ENCODE data around the gene TBX1. TPM values are rescaled to one million over a fixed set of nuclear protein-coding genes. Genes with fewer than 3 reads are reported as not detected.

TBX1 gene
- total and polyA plus RNA-seq, 10 of the 15 experiments (the other 5 are each of a cell fraction or from before 2014, with no cell fraction given): not detected

- peaks cover 0 to 2% of the 10 kb centered on the region in 2 experiments; a peak in 1 of 4 replicates for H3K27me3 ChIP-seq (replicated peaks in 1 of 2; ENCODE audit: control insufficient read depth in 2 of 2, insufficient read depth in 2 of 2, low read length in 1 of 2)
- intact Hi-C loops (cut with micrococcal nuclease; ENCODE audit: unreplicated experiment) (no loop called here), in situ Hi-C loops (cut with MboI) (no loop called here)
- ATAC-seq (no peak), FAIRE-seq (no peak), DNase-seq (ENCODE audit: low read depth, low spot score) (no peak)
- H3K36me3 ChIP-seq (ENCODE audit: control insufficient read depth in 2 of 2, insufficient read depth in 2 of 2, low read length in 1 of 2): no peaks in the 10 kb centered on the region
- H2AFZ ChIP-seq (ENCODE audit: control insufficient read depth, low read depth, low read length): no peak overlapping the region
- no TSS peak for BruUV-seq (replicated peaks)
- no peak overlapping the region for H3K27ac ChIP-seq (ENCODE audit: control insufficient read depth, insufficient read depth)
- POLR2A ChIA-PET: no interaction called here
- no peak overlapping the region for H3K4me3 ChIP-seq
- H3K9ac ChIP-seq (ENCODE audit: control insufficient read depth, insufficient read depth, low read length): no peak overlapping the region
- no peak overlapping the region for H3K4me2 ChIP-seq (ENCODE audit: control insufficient read depth, insufficient read depth)
- SMC1A ChIA-PET (ENCODE audit: uncharacterized antibody, unreplicated experiment): no interaction called here
- H3K4me1 ChIP-seq (ENCODE audit: control insufficient read depth, insufficient read depth, low read length): no peaks in the 10 kb centered on the region
- TF ChIP-seq RB1 (IDR thresholded peaks at IDR 0.05; ENCODE audit: borderline replicate concordance) (no peak), PAX5 (IDR thresholded peaks at IDR 0.05; ENCODE audit: borderline replicate concordance, low read depth, low read length) (no peak), ELK1 (IDR thresholded peaks at IDR 0.05; ENCODE audit: low read depth, low read length) (no peak), JUND (IDR thresholded peaks at IDR 0.05; ENCODE audit: low read depth, low read length) (no peak), NR2F1 (conservative IDR thresholded peaks at IDR 0.05) (no peak), NFYB (IDR thresholded peaks at IDR 0.05; ENCODE audit: insufficient read depth, low read depth, low read length) (no peak), TCF7 (IDR thresholded peaks at IDR 0.05; ENCODE audit: borderline replicate concordance) (no peak), SREBF1 (IDR thresholded peaks at IDR 0.05; ENCODE audit: low read length) (no peak), ZNF592 (IDR thresholded peaks at IDR 0.05) (no peak)
- TF ChIP-seq, protein P1, sequence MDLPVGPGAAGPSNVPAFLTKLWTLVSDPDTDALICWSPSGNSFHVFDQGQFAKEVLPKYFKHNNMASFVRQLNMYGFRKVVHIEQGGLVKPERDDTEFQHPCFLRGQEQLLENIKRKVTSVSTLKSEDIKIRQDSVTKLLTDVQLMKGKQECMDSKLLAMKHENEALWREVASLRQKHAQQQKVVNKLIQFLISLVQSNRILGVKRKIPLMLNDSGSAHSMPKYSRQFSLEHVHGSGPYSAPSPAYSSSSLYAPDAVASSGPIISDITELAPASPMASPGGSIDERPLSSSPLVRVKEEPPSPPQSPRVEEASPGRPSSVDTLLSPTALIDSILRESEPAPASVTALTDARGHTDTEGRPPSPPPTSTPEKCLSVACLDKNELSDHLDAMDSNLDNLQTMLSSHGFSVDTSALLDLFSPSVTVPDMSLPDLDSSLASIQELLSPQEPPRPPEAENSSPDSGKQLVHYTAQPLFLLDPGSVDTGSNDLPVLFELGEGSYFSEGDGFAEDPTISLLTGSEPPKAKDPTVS (IDR thresholded peaks at IDR 0.05; ENCODE audit: low read depth, low read length): no peak
- no peaks in the 10 kb centered on the region for H4K20me1 ChIP-seq (ENCODE audit: control insufficient read depth, insufficient read depth)
- WGBS (ENCODE audit: insufficient coverage, insufficient replicate concordance, low lambda C conversion rate, missing lambda C conversion rate): 72% methylated on average over 25 of the region's 28 CpGs
- no peaks in the 10 kb centered on the region; the same call in 2 of the 3 replicates for H3K9me3 ChIP-seq (replicated peaks; ENCODE audit: control insufficient read depth, insufficient read depth, low read length)
- RAD21 ChIA-PET (ENCODE audit: unreplicated experiment): no interaction called here
- CTCF ChIA-PET: no interaction called here
- no peaks in the 10 kb centered on the region for H3K79me2 ChIP-seq (ENCODE audit: control insufficient read depth, insufficient read depth, low read length)
Measured at GRCh38 chr22:19786959-19787848, 26.6 kb downstream of the TBX1 start.
